SKM-1 treated with dmso at 0.1 percent for 144 hours (cell line): Measurements from ENCODE around the gene CCDC80.
"Not testable (repeated sequence)": the region's sequence is repeated elsewhere in the genome, so short reads cannot be mapped to it uniquely, and the experiment has no call there.

Experiments
- DNase-seq: peaks from one replicate; lab custom pipeline; 2025; ENCODE audit not compliant: unreplicated experiment; lab: John Stamatoyannopoulos, UW

CCDC80 gene

GRCh38 chr3:112667599-112667998 lies 26.7 kb upstream of the CCDC80 start:
- no peak for DNase-seq

GRCh38 chr3:112665009-112665408 lies 24.1 kb upstream of the CCDC80 start:
- DNase-seq = not testable (repeated sequence)

- DNase-seq = no peak
Measured at GRCh38 chr3:112656043-112656442, 15.1 kb upstream of the CCDC80 start.

- DNase-seq = no peak
Measured at GRCh38 chr3:112654979-112655378, 14.0 kb upstream of the CCDC80 start.

GRCh38 chr3:112654492-112654891 lies 13.5 kb upstream of the CCDC80 start:
- DNase-seq = no peak

- no peak for DNase-seq
Measured at GRCh38 chr3:112653881-112654300, 12.9 kb upstream of the CCDC80 start.

- no peak for DNase-seq
Measured at GRCh38 chr3:112653209-112653871, 12.4 kb upstream of the CCDC80 start.

GRCh38 chr3:112651516-112651915 lies 10.6 kb upstream of the CCDC80 start:
- DNase-seq = no peak

GRCh38 chr3:112651071-112651470 lies 10.1 kb upstream of the CCDC80 start:
- no peak for DNase-seq

- DNase-seq = no peak
Measured at GRCh38 chr3:112650482-112650881, 9.5 kb upstream of the CCDC80 start.

- no peak for DNase-seq
Measured at GRCh38 chr3:112649478-112649735, 8.5 kb upstream of the CCDC80 start.

GRCh38 chr3:112647122-112647521 lies 6.2 kb upstream of the CCDC80 start:
- no peak for DNase-seq

GRCh38 chr3:112646623-112647022 lies 5.7 kb upstream of the CCDC80 start:
- no peak for DNase-seq

GRCh38 chr3:112644453-112644852 lies 3.5 kb upstream of the CCDC80 start:
- no peak for DNase-seq

GRCh38 chr3:112643621-112644240 lies 2.8 kb upstream of the CCDC80 start:
- no peak for DNase-seq

GRCh38 chr3:112642912-112643506 lies 2.1 kb upstream of the CCDC80 start:
- DNase-seq = peak; percentile 71

GRCh38 chr3:112640276-112640929 lies 540 bp downstream of the CCDC80 start:
- no peak for DNase-seq

- DNase-seq = no peak
Measured at GRCh38 chr3:112639455-112640225, 1.3 kb downstream of the CCDC80 start.

- no peak for DNase-seq
Measured at GRCh38 chr3:112638327-112639020, 2.5 kb downstream of the CCDC80 start.

GRCh38 chr3:112637700-112638099 lies 3.2 kb downstream of the CCDC80 start:
- DNase-seq = no peak

- DNase-seq = no peak
Measured at GRCh38 chr3:112635674-112636073, 5.3 kb downstream of the CCDC80 start.
